HG03025 (cell line): Measurements from ENCODE around the gene AGMAT.

ENCODE experiments used
- ATAC-seq: cut with Tn5 transposase; IDR thresholded peaks from one replicate; pipeline ENCODE4 v1.9.1; 2021; ENCODE audit warnings: mild to moderate bottlenecking, moderate library complexity; ENCODE audit not compliant: unreplicated experiment, low FRiP score

AGMAT gene, protein sequence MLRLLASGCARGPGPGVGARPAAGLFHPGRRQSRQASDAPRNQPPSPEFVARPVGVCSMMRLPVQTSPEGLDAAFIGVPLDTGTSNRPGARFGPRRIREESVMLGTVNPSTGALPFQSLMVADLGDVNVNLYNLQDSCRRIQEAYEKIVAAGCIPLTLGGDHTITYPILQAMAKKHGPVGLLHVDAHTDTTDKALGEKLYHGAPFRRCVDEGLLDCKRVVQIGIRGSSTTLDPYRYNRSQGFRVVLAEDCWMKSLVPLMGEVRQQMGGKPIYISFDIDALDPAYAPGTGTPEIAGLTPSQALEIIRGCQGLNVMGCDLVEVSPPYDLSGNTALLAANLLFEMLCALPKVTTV

DNA sequence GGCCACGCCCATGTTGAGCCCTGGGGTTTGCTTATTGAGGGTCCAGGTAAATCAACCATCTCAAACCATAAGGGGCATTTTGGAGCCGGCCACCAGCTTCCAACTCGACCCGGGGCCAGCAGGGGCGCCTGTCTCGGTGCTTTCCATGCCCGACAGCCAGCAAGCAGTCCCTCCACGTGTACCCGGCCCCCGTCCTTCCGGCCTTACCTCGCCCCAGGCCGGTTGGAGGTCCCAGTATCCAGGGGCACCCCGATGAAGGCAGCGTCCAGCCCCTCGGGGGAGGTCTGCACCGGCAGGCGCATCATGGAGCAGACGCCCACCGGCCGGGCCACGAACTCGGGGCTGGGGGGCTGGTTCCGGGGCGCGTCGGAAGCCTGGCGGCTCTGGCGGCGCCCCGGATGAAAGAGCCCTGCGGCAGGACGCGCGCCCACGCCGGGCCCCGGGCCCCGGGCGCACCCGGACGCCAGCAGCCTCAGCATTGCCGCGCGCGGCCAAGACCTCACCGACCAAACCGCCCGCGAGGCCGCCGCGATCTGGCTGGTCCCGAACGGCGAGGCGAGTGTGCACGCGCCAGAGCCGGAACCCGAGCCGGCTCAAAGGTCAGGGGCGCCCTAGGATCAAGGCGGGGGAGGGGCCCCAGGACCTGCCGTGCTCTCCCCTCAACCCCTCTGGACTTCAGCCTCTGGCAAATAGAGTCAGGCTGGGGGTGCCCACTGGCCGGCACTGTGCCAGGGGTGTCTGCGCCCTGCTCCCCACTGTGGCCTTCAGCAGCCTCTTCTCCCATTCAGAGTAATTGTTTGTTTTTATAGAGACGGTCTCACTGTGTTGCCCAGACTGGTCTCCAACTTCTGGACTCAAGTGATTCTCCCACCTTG lies at the start of gene AGMAT:
TSS of gene AGMAT (minus strand) at position 563 of the 875 bp plus-strand sequence. CDS start at position 479, 84 bp downstream.
- ATAC-seq: peak; percentile 51

- no peak for ATAC-seq
Observed at GRCh38 chr1:15633756-15634420, 49.0 kb upstream of the AGMAT start.

DNA sequence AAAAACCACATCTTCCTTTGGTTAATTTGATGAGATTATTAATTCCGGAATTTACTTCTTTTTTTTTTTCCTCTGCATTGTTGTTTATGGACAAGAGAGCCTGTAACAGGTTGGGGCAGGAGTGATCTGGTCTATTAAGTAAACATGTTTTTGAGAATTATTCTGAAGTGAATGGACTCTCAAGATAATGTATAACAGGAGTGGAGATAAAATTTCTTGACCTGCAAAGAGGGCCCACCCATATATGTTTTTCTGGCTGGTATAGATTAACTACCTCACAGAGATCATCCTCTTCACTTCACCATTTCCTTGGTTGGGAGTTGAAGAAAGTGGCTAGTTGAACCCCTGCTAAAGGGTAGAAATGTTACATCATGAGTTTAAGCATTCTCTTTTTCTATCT lies 43.2 kb upstream of the AGMAT start:
- ATAC-seq: no peak

GRCh38 chr1:15627343-15627988 lies 42.6 kb upstream of the AGMAT start:
- no peak for ATAC-seq

- ATAC-seq: no peak
Observed at GRCh38 chr1:15626269-15626950, 41.6 kb upstream of the AGMAT start.

DNA sequence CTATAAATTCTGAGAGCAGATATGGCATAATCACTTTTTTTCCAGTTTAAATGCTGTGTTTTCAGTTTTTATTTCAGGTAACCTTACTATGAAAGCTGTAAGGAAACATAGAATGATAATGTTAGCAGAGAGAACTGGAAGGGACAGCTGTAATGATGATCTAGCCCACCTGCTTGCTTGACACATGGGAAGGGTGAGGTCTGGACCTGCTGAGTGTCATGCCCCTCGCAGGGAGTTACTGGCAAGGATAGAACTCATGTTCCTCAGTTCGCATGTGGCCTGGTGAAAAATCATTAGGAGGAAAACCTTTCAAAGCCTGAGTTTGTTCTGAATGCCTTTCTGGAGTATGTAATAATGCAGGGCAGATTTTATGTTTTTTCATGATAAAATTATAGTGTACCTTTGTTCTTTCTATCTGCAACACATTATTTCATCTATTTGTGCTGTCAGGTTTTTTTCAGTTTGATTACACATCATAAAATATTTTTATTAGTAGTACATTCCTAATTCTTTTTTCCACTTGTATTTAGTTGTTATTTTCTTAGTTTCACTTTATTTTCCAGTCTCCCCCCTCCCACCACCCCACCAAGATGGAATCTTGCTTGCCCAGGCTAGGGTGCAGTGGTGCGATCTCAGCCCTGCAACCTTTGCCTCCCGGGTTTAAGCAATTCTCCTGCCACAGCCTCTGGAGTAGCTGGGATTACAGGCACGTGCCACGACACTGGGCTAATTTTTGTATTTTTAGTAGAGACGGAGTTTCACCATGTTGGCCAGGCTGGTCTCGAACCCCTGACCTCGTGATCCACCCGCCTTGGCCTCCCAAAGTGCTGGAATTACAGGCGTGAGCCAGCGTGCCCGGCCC lies 40.4 kb upstream of the AGMAT start:
- no peak for ATAC-seq

DNA sequence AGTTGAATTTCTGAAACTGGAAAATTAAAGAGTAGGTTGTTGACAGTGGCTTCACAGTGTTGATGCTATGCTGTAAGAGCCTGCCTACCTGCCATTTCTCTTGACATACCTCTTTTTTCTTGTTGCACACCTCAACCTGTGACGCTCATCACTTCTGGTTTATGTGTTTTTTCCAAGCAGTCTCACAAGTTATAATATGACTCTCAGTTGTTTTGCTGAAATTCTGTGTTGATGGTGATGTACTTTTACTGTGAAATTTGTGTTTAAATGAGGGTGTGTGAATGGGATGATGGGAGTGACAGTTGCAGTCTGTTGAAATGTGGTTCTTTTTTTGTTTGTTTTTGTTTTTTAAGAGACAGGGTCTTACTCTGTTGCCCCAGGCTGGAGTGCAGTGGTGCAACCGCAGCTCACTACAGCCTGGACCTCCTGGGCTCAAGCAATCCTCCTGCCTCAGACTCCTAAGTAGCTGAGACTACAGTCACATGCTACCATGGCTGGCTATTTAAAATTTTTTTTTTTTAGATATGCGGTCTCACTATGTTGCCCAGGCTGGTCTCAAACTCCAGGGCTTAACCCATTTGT lies 39.4 kb upstream of the AGMAT start:
- ATAC-seq: no peak

DNA sequence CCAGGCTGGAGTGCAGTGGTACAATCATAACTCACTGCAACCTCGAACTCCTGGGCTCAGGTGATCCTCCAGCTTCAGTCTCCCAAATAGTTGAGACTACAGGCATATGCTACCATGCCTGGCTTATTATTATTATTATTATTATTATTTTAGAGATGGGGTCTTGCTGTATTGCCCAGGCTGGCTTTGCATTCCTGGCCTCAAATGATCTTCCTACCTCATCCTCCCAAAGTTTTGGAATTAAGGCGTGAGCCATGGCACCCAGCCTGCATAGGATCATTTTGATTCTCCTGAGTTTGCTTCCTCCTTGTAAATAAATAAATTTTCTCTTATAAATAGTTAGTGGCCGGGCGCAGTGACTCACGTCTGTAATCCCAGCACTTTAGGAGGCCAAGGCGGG lies 38.6 kb upstream of the AGMAT start:
- ATAC-seq: no peak

DNA sequence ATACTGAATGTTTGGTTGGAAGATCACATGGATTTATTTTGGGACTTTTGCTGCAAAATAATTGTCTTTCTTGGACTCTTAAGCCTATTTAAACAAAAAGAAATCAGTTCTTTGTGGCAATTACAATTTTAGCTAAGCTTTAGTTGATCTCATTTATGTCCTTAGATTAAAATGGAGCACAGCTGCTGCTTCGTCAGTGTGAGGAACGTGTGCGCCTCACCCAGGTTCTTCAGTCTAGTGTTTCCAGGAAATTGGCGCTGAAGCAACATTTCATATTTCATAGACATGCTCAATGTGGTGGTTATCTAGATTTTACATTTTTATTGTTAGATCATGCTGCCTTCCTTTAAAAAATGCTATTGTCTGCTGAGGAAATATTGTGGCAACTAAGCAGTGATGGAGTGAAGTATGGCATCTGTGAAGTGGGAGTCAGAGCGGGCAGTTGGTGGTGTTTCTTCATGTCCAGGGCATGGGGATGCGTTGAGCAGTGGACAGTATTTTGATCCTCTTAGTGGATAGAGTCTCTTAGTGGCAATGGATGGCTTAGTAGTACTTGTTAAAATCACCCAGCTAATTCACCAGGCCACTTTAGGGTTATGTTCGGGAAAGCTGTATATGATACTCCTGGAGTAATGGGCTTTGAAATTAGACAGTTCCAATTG lies 38.0 kb upstream of the AGMAT start:
- ATAC-seq: no peak

GRCh38 chr1:15621975-15622374 lies 37.1 kb upstream of the AGMAT start:
- no peak for ATAC-seq

GRCh38 chr1:15620902-15621682 lies 36.2 kb upstream of the AGMAT start:
- ATAC-seq: no peak

- ATAC-seq: no peak
Observed at GRCh38 chr1:15620155-15620545, 35.3 kb upstream of the AGMAT start.

DNA sequence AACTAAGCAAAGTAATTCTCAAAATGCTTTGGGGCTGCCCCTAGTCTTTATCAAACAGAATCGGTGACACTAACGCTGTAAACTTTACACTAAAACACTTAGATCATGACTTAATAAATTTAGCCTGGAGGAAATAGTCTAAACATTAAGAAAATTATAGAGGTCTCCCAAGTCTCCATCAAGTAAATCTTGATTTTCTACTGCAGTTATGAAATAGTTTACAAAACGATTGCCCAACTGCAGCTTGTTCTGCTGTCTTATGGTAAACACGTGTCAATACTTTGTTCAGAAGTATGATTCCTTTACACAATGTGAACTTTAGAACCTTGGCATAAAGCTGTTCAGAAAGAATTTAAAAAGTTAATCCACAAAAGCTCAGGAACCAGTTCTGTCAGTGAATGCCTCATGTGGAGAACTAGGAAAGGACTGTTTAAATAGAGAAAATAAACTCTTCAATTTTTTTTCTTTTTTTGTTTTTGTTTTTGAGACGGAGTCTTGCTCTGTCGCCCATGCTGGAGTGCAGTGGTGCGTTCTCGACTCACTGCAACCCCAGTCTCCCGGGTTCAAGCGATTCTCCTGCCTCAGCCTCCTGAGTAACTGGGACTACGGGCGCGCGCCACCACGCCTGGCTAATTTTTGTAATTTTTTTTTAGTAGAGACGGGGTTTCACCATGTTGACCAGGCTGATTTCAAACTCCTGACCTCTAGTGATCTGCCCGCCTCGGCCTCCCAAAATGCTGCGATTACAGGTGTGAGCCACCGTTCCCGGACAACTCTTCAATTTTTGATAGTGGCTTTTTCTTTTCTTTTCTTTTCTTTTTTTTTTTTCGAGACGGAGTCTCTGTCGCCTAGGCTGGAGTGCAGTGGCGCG lies 34.0 kb upstream of the AGMAT start:
- ATAC-seq: no peak

- peak; percentile 26 for ATAC-seq
Observed at GRCh38 chr1:15618077-15618654, 33.3 kb upstream of the AGMAT start.

DNA sequence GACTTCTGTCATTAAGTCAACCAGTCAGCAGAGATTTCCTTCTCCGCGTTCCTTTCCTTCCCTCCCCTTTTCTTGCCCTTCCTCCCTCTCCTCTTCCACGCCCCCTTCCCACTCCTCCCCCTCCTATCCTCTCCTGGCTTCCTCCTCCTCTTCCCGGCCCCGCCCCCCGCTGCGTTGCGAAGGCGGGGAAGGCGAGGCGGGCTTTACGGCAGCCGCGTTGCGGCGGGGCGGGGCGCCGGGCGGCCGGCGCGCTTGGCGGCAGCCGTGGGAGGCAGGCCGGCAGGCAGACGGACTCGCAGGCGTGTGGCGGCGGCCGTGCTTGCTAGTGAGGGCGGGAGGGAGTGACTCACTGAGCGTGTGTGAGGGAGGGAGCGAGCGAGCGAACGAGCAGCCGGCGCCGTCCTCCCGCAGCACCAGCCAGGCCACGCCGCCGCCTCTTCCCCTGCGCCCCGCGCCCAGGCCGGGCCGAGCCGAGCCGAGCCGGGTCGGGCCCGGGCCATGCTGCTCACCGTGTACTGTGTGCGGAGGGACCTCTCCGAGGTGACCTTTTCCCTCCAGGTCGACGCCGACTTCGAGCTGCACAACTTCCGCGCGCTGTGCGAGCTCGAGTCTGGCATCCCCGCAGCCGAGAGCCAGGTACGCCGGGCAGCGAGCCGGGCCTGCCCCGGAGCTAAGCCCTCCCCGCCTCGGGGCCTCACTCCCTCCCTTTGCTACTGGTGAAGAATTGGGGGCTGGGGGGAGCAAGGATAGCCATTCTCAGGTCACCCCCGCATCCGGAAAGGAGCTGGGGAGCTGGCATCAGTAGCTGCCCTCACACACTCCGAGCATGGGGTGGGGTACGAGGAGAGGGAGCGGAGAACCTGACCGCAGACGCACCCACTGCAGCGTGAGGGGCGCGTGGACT lies 32.6 kb upstream of the AGMAT start, which contains the start of gene DDI2:
TSS of gene DDI2 (plus strand) at position 286 of the 904 bp plus-strand sequence. CDS start at position 499, 213 bp downstream.
- peak; percentile 49 for ATAC-seq
